ENCODE measurements around the gene RASAL2. TPM values are rescaled to one million over a fixed set of nuclear protein-coding genes. Genes with fewer than 3 reads are reported as not detected.

RASAL2 gene
- total and polyA plus RNA-seq, 2 of the 4 experiments (the other 2 are of a cell fraction) = 13.1 to 20.6 TPM

DNA sequence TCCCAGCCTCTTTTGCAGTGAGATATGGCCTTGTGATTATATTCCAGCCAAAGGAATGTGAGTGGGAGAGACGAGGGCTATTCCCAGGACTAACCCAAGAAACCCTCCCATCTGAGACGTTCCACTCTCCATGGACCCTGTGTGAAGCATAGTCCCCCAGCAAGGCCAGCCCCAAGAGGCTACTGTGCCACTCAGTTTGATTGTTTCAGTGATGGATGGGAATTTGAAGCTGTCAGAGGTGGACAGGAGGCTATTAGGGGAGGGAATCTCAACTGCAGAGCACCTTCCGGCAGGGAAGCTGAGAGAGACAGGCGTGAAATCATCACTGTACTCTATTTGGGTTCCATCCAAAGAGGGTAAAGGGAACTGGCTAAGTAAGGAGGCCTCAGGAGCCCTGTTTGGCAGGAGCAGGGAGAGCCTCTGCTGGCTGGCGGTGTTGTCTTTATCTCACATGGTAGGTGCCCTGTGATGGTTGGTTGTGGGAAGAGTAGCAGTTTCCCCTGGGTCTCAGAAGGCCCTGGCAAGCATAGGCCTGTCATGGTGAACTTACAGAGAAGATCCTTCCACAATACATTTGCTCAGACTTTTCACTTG lies 415.6 kb downstream of the RASAL2 start:
- intact Hi-C loops (cut with micrococcal nuclease) = loop anchor here (10.0 kb wide), 1 partner anchor 485 kb away; no protein-coding TSS in a partner anchor
- dilution Hi-C loops (cut with HindIII; ENCODE audit: low sequenced_read_pairs, unreplicated experiment) = no loop called here
- Histone ChIP-seq H3K9me1 (ENCODE audit: insufficient read depth, low read length) (no peaks in the 10 kb centered on the region; the same call in 1 of the 2 replicates), H3K4me2 (ENCODE audit: low read depth, low read length) (no peak overlapping the region), H2BK15ac (ENCODE audit: low read depth, low read length) (no peak overlapping the region), H4K5ac (ENCODE audit: low read depth, low read length) (no peak overlapping the region), H3K4me3 (ENCODE audit: insufficient read depth, low read depth, low read length) (no peak overlapping the region), H3K27me3 (ENCODE audit: control insufficient read depth, insufficient read depth, low read length) (no peaks in the 10 kb centered on the region), H3K4me1 (ENCODE audit: control insufficient read depth, insufficient read depth, low read length) (no peaks in the 10 kb centered on the region; the same call in 1 of the 2 replicates), H4K20me1 (ENCODE audit: insufficient read depth, low read length) (no peaks in the 10 kb centered on the region), H3K79me1 (ENCODE audit: low read depth in 1 of 2, low read length in 2 of 2) (no peaks in the 10 kb centered on the region), H3K4ac (ENCODE audit: low read depth, low read length) (no peak overlapping the region), H3K9me3 (ENCODE audit: control insufficient read depth, insufficient read depth, low read length) (no peaks in the 10 kb centered on the region), H3K23ac (ENCODE audit: low read depth, low read length) (no peak overlapping the region), H2AK5ac (ENCODE audit: low read depth, low read length) (0 out of 2 replicates have a peak overlapping the region, but pooled peaks have one; percentile 24), H3K56ac (ENCODE audit: extremely low read depth, insufficient read depth, low read length) (no peak overlapping the region), H2BK120ac (ENCODE audit: low read depth, low read length) (no peak overlapping the region), H2AFZ (replicated peaks; ENCODE audit: low read length, poor library complexity) (no peak overlapping the region), H3K36me3 (ENCODE audit: control insufficient read depth, insufficient read depth, low read length) (no peaks in the 10 kb centered on the region), H2AK9ac (replicated peaks; ENCODE audit: low read depth, low read length, poor library complexity) (no peak overlapping the region), H4K8ac (ENCODE audit: low read depth in 2 of 2, low read length in 2 of 2) (no peak overlapping the region), H2BK20ac (ENCODE audit: low read depth, low read length) (no peak overlapping the region), H3K18ac (ENCODE audit: low read depth, low read length) (no peak overlapping the region), H4K91ac (ENCODE audit: insufficient read depth, low read depth, low read length) (no peak overlapping the region), H3K14ac (replicated peaks; ENCODE audit: low read depth, low read length) (no peak overlapping the region), H3K9ac (ENCODE audit: low read depth, low read length) (no peak overlapping the region), H3K27ac (ENCODE audit: insufficient read depth, low read length) (no peak overlapping the region), H2BK5ac (ENCODE audit: low read depth, low read length, poor library complexity, severe bottlenecking) (no peak overlapping the region)
- ChIA-PET CTCF (no interaction called here), POLR2A (ENCODE audit: unreplicated experiment) (no interaction called here)
- DNase-seq (no peak), ATAC-seq (ENCODE audit: low read depth) (no peak)
- in situ Hi-C loops (cut with MboI; ENCODE audit: low sequenced_read_pairs) = loop anchor here (10.0 kb wide), 1 partner anchor 205 kb away; no protein-coding TSS in a partner anchor
- no TSS peak for BruUV-seq (replicated peaks)
- WGBS, 2 experiments (ENCODE audit: extremely low coverage in 2 of 2, insufficient read length in 1 of 2) = 75% methylated on average over 1 of the region's 5 CpGs; no CpG with 5 or more reads in 1 of the 2 experiments
- TF ChIP-seq MAZ (IDR thresholded peaks at IDR 0.05; ENCODE audit: borderline replicate concordance, low read depth, low read length) (no peak), FOS (IDR thresholded peaks at IDR 0.05; ENCODE audit: low read depth, low read length) (no peak), CEBPB (IDR thresholded peaks at IDR 0.05; ENCODE audit: low read depth, low read length) (no peak), RCOR1 (IDR thresholded peaks at IDR 0.05; ENCODE audit: insufficient replicate concordance, low read length) (no peak)
